ENCODE measurements around the gene PDE6H.

The PDE6H gene

GRCh38 chr12:14976658-14977057 lies 3.8 kb downstream of the PDE6H start:
- no peak for DNase-seq

GRCh38 chr12:14979468-14979867 lies 6.6 kb downstream of the PDE6H start:
- DNase-seq, result no peak

DNA sequence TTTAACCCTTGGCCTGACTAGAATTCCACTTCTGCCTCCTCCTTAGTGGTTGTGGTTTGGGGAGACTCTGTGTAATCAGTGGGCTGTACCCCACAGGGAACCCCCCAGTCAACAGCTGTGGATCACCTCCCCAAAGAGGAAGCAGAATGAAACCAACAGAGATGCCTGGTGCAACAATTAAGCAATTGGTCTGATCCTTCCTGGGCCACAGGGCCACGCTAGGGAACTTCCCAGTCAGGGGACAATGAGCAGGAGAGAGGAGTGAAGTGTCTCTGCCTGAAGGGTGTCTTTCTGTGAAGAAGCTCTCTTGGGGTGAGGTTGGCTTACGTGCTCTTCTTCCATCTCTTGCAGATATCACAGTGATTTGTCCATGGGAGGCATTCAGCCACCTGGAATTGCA lies 8.2 kb downstream of the PDE6H start:
- no peak for DNase-seq

- DNase-seq, result no peak
Observed at GRCh38 chr12:14982562-14982961, 9.7 kb downstream of the PDE6H start.

DNA sequence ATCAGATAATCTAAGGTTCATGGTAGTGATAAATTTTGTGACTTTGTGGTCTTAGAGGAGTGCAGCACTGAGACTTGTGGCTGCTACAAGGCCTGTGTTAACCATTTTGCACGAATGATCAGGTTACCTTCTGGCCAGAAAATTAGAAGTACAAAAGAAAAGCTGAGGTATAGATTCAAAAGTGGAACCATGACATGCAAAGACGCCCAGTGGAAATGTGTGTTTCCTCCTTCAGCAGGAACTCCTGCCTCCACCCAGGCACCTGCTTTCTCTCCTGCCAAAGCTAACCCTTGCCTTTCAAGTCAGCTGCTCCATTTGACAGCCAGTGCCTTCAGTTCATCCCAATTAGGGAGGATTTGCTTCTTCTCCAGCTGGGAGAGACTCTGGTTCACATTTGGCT lies 10.1 kb downstream of the PDE6H start:
- DNase-seq, result no peak

DNA sequence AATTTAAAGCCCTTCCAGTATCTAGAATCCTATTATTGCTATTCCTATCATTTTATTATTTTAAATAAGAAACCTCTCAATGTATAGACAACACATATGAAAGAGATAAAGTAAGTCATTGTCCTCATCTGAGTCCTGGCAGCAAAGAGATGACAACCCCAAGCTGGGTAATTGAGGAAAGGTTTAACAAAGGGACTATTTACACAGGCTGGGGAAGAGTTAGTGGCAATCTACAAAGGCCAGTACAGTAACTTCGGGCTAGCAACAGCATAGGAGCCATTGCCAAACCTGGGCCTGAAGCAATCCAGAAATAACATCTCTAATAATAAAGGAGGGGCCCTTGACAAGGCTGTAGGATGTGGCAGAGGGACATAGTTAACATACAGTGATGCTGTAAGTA lies 11.2 kb downstream of the PDE6H start:
- no peak for DNase-seq

DNA sequence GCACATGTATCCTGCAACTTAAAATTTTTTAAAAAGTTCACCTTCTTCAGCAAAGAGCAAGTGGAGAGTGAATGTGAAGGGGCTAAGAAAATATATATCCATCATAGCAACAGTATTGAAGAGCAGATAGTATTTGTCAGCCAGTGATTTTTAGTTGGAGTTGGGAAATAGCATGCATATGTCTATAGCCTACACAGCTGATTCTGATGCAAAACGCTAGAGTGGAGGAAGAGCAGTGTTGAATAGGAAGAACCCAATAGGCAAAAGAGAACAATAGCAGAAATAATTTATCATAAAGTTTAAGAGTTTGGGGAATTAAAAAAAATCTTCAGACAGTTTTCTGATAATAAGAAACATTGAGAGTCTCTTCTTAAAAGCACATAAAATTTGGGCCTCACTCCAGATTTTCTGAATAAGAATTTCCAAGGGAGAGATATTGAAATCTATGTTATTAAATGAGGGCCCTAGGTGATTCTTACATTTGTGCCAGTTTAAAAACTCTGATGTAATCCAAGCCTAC lies 12.0 kb downstream of the PDE6H start:
- no peak for DNase-seq

GRCh38 chr12:14986449-14986848 lies 13.6 kb downstream of the PDE6H start:
- no peak for DNase-seq

DNA sequence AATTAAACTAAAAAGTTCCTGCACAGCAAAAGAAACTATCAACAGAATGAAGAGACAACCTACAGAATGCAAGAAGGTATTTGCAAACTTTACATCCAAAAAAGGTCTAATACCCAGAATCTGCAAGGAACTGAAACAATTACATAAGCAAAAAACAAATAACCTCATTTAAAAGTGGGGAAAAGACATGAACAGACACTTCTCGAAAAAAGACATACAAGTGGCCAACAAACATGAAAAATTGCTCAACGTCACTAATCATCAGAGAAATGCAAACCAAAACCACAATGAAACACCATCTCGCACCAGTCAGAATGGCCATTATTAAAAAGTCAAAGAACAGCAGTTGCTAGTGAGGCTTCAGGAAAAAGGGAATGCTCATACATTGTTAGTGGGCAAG lies 15.2 kb downstream of the PDE6H start:
- peak; percentile 47 for DNase-seq

GRCh38 chr12:14989790-14990189 lies 16.9 kb downstream of the PDE6H start:
- DNase-seq, result peak; percentile 67

DNA sequence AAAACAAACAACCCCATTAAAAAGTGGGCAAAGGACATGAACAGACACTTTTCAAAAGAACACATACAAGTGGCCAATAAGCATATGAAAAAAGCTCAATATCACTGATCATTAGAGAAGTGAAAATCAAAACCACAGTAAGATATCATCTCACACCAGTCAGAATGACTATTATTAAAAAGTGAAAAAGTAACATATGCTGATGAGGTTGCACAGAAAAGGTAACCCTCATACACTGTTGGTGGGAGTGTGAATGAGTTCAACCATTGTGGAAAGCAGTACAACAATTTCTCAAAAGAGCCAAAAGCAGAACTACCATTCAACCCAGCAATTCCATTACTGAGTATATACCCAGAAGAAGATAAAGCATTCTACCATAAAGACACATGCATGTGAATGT lies 18.2 kb downstream of the PDE6H start:
- DNase-seq, result no peak

- no peak for DNase-seq
Observed at GRCh38 chr12:14992673-14993072, 19.8 kb downstream of the PDE6H start.

DNA sequence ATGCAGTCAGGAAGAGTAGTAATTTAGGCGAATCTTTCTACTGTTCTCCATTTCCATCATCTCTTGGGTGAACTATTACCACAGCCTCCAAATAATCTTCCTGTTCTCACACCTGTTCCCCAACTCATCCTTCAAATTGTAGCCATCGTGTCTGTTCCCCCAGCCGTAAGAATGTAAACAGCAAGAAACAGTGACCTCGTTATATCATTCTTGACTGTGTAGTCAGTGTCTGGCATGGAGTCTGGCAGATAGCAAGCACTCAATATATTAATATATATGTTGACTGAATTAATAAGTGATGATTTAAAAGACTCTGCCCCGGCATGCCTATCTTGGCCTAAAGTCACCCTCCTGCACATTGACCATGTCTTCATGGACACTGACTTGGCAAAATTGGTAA lies 20.3 kb downstream of the PDE6H start:
- DNase-seq, result no peak

- no peak for DNase-seq
Observed at GRCh38 chr12:14993537-14994266, 20.9 kb downstream of the PDE6H start.

DNA sequence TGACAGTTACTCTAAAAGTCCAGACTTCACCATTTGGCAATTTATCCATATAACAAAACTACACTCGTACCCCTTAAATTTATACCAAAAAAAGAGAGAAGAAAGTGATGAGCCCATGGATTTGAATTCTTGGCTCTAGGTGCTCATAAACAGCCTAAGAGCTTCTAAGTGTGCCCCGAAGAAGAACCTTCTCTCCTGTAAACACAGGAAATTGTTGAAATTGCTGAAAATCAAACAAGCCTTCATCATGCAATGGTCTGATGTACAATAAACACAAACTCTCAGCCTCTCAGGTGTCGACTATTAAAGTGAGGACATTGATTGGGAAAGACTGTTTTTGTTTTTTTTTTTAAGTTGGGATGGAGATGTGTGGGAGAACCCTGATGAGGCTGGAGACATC lies 21.8 kb downstream of the PDE6H start:
- DNase-seq, result no peak

GRCh38 chr12:14995583-14996425 lies 23.0 kb downstream of the PDE6H start:
- peak; percentile 48 for DNase-seq

DNA sequence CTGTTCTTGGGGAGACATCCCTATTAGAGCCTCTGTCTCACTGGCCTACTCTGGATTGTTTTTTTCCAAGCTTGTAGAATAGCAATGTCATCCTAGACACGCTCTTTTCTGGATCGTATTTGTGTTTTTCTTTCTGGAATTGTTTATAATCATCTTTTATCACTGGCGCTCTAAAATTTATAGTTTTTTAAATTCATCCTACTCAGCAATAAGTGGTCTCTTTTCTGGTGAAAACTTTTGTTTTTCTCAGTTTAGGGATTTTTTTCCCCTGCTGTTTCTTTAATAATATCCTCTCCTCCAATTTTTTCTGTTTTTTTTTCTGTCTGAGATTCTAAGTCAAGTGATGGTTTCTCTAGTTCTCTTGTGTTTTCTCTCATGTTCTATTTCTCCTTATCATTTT lies 25.2 kb downstream of the PDE6H start:
- DNase-seq, result no peak

GRCh38 chr12:14999021-14999694 lies 26.3 kb downstream of the PDE6H start:
- no peak for DNase-seq

DNA sequence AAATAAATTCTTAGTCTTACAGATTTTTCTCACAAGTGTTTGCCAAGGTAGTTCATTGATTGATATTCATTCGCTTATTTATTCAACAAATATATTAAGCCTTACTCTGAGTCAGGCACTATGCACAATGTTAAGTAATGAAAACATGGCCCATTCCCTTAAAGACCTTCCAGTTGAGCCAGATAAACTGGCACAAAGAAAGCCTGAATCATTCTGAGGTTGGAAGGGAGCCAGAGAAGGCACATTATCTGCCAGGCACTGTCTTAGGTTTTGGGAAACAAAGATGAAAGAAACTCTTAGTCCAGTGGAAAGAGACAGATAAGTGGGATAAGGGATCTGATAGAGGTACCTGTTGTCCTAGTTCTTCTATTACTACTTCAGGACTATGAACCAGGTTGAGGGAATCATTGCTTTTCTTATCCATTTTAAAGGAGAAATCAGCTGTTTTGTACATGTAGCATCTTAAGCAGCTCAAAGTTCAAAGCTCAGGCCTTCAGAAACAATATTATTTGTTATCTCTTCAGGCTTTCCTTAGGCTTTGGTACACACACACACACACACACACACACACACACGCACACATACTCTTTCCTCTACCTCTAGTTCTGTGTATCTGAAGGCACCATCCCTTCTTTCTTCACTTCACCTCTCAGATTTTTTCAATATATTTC lies 27.0 kb downstream of the PDE6H start:
- DNase-seq, result no peak

- DNase-seq, result no peak
Observed at GRCh38 chr12:15000575-15000974, 27.7 kb downstream of the PDE6H start.

DNA sequence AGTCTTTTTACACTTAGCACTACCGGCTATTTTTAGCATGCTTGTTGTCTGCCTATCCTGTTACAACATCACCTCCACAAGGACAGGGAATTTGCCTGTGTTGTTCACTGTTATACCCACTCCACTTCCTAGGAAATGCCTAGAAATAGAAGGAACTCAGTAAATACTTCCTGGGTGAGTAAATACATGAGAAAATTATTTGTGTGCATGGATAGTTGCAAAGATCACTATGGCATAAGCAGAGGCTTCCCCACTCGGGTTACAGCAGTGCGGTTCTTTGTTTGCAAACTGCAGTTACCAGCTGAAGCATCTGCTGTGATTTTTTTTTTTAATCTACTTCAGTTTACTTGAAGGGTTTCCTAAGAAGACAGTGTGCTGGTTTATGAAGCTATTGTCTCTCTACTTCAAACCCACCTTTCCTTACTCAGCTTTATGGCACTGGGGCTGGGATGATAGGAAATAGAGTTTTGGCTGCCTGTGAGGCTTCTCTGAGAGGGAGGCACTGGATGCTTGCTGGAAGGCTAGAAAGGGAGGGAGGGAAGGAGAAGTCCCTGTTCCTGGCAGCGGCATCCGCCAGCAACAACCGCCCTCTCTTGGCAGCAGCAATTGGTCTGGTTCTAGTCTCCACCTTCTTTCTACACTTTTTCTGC lies 29.0 kb downstream of the PDE6H start:
- DNase-seq, result no peak

- no peak for DNase-seq
Observed at GRCh38 chr12:15004421-15004820, 31.6 kb downstream of the PDE6H start.

DNA sequence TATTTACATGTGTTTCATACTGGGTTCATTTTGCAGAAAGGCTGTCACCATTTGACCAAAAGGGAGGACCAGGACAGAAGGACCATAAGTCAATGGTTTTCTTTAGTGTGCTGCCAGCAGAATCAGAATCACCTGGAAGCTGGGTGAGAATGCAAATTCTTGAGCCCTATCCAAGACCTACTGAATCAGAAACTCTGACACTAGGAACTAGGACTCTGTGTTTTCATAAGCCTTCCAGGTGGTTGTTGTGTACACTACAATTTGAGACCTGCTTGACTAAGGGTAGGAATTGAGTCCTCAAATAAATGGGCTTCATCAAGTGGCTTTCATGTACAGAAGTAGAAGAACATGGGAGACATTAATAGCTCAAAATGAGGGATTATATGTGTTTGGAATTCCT lies 32.2 kb downstream of the PDE6H start:
- no peak for DNase-seq
